Mucosa of rectum (tissue), 2 donors: ENCODE data around the gene COL21A1.

Experiments
- H3K27ac ChIP-seq, 2 donors: one replicate each; pipeline ENCODE4 v1.7.0; 2013; ENCODE audit warnings: inconsistent platforms in 2 of 2, low read depth in 2 of 2, low read length in 2 of 2
- H3K27me3 ChIP-seq, 2 donors: one replicate each; pipeline ENCODE4 v1.7.0; 2013; ENCODE audit warnings: low read length in 2 of 2; ENCODE audit not compliant: control insufficient read depth in 2 of 2, insufficient read depth in 2 of 2
- H3K36me3 ChIP-seq, 2 donors: one replicate each; pipeline ENCODE4 v1.7.0; 2013; ENCODE audit warnings: low read length in 2 of 2; ENCODE audit not compliant: control insufficient read depth in 2 of 2, insufficient read depth in 2 of 2
- H3K4me1 ChIP-seq, 2 donors: one replicate each; pipeline ENCODE4 v1.7.0; 2013; ENCODE audit warnings: low read length in 2 of 2, mild to moderate bottlenecking in 1 of 2; ENCODE audit not compliant: control insufficient read depth in 2 of 2, insufficient read depth in 2 of 2
- H3K4me3 ChIP-seq, 2 donors: one replicate each; pipeline ENCODE4 v1.7.0; 2013; ENCODE audit warnings: low read length in 2 of 2
- H3K9ac ChIP-seq, 2 donors: one replicate each; pipeline ENCODE4 v1.7.0; 2013; ENCODE audit warnings: low read length in 2 of 2, low read depth in 1 of 2, mild to moderate bottlenecking in 1 of 2
- H3K9me3 ChIP-seq, 2 donors: one replicate each; pipeline ENCODE4 v1.7.0; 2013; ENCODE audit warnings: low read length in 2 of 2; ENCODE audit not compliant: control insufficient read depth in 2 of 2
- donor health status: healthy.
- donor health status: Normal muscosa, but diverticular disease.

Gene COL21A1

GRCh38 chr6:56091159-56091869 lies 156.1 kb downstream of the COL21A1 start:
- peaks cover 0 to 4% of the 10 kb centered on the region in 2 donors for H3K9me3 ChIP-seq
- no peaks in the 10 kb centered on the region for H3K36me3 ChIP-seq
- no peak overlapping the region for H3K9ac ChIP-seq
- no peak overlapping the region for H3K27ac ChIP-seq
- H3K4me3 ChIP-seq: no peak overlapping the region
- no peaks in the 10 kb centered on the region for H3K4me1 ChIP-seq
- H3K27me3 ChIP-seq: no peaks in the 10 kb centered on the region

GRCh38 chr6:56088641-56089040 lies 158.7 kb downstream of the COL21A1 start:
- Histone ChIP-seq H3K9me3 (peaks cover 0 to 4% of the 10 kb centered on the region in 2 donors), H3K4me3 (no peak overlapping the region), H3K9ac (no peak overlapping the region), H3K4me1 (no peaks in the 10 kb centered on the region), H3K36me3 (no peaks in the 10 kb centered on the region), H3K27ac (no peak overlapping the region), H3K27me3 (no peaks in the 10 kb centered on the region)

- H3K27me3 ChIP-seq: no peaks in the 10 kb centered on the region
- H3K36me3 ChIP-seq: no peaks in the 10 kb centered on the region
- H3K9ac ChIP-seq: no peak overlapping the region
- no peak overlapping the region for H3K4me3 ChIP-seq
- no peaks in the 10 kb centered on the region for H3K4me1 ChIP-seq
- H3K27ac ChIP-seq: no peak overlapping the region
- no peaks in the 10 kb centered on the region for H3K9me3 ChIP-seq
Measured at GRCh38 chr6:56087421-56087820, 160.0 kb downstream of the COL21A1 start.

- H3K9me3 ChIP-seq: no peaks in the 10 kb centered on the region
- H3K27ac ChIP-seq: no peak overlapping the region
- no peak overlapping the region for H3K4me3 ChIP-seq
- H3K27me3 ChIP-seq: no peaks in the 10 kb centered on the region
- H3K4me1 ChIP-seq: no peaks in the 10 kb centered on the region
- no peaks in the 10 kb centered on the region for H3K36me3 ChIP-seq
- H3K9ac ChIP-seq: no peak overlapping the region
Measured at GRCh38 chr6:56079751-56080540, 167.4 kb downstream of the COL21A1 start.

GRCh38 chr6:56076033-56076432 lies 171.3 kb downstream of the COL21A1 start:
- no peaks in the 10 kb centered on the region for H3K27me3 ChIP-seq
- H3K9ac ChIP-seq: no peak overlapping the region
- H3K27ac ChIP-seq: no peak overlapping the region
- no peak overlapping the region for H3K4me3 ChIP-seq
- no peaks in the 10 kb centered on the region for H3K9me3 ChIP-seq
- no peaks in the 10 kb centered on the region for H3K36me3 ChIP-seq
- H3K4me1 ChIP-seq: no peaks in the 10 kb centered on the region

- H3K27ac ChIP-seq: no peak overlapping the region
- H3K9ac ChIP-seq: no peak overlapping the region
- H3K4me1 ChIP-seq: no peaks in the 10 kb centered on the region
- H3K27me3 ChIP-seq: no peaks in the 10 kb centered on the region
- H3K9me3 ChIP-seq: no peaks in the 10 kb centered on the region
- H3K4me3 ChIP-seq: no peak overlapping the region
- H3K36me3 ChIP-seq: no peaks in the 10 kb centered on the region
Measured at GRCh38 chr6:56073761-56074160, 173.6 kb downstream of the COL21A1 start.

- no peaks in the 10 kb centered on the region for H3K9me3 ChIP-seq
- H3K4me3 ChIP-seq: no peak overlapping the region
- H3K4me1 ChIP-seq: no peaks in the 10 kb centered on the region
- H3K36me3 ChIP-seq: no peaks in the 10 kb centered on the region
- no peaks in the 10 kb centered on the region for H3K27me3 ChIP-seq
- H3K27ac ChIP-seq: no peak overlapping the region
- H3K9ac ChIP-seq: no peak overlapping the region
Measured at GRCh38 chr6:56073315-56073714, 174.1 kb downstream of the COL21A1 start.

GRCh38 chr6:56072856-56073255 lies 174.5 kb downstream of the COL21A1 start:
- Histone ChIP-seq H3K36me3 (no peaks in the 10 kb centered on the region), H3K9me3 (no peaks in the 10 kb centered on the region), H3K4me3 (no peak overlapping the region), H3K9ac (no peak overlapping the region), H3K4me1 (no peaks in the 10 kb centered on the region), H3K27me3 (no peaks in the 10 kb centered on the region), H3K27ac (no peak overlapping the region)

- H3K4me1 ChIP-seq: no peaks in the 10 kb centered on the region
Measured at GRCh38 chr6:56065408-56065807, 182.0 kb downstream of the COL21A1 start.

GRCh38 chr6:56062836-56063235 lies 184.5 kb downstream of the COL21A1 start:
- no peaks in the 10 kb centered on the region for H3K36me3 ChIP-seq
- H3K27me3 ChIP-seq: no peaks in the 10 kb centered on the region
- no peaks in the 10 kb centered on the region for H3K9me3 ChIP-seq
- no peak overlapping the region for H3K9ac ChIP-seq
- no peak overlapping the region for H3K27ac ChIP-seq
- H3K4me1 ChIP-seq: no peaks in the 10 kb centered on the region
- H3K4me3 ChIP-seq: no peak overlapping the region

More at GRCh38 chr6:56065408-56065807, 182.0 kb downstream of the COL21A1 start:
- no peak overlapping the region for H3K9ac ChIP-seq
- no peaks in the 10 kb centered on the region for H3K27me3 ChIP-seq
- H3K36me3 ChIP-seq: no peaks in the 10 kb centered on the region
- H3K9me3 ChIP-seq: no peaks in the 10 kb centered on the region
- H3K27ac ChIP-seq: no peak overlapping the region
- no peak overlapping the region for H3K4me3 ChIP-seq
